Posterior vena cava (tissue), 2 donors: Measurements from ENCODE around the gene NKX2-3. TPM values are rescaled to one million over a fixed set of nuclear protein-coding genes. Genes with fewer than 3 reads are reported as not detected.
A peak's percentile ranks its signal among the peaks of the same experiment; 100 is the strongest.

Experiments
- DNase-seq: peaks from one replicate; pipeline ENCODE4 v3.0.0-alpha.2; 2020; ENCODE audit warnings: low spot score
- intact Hi-C, 2 donors: fragments of 100-400 bp; cut with DNase I; formaldehyde crosslinking; loops; one replicate each; pipeline versions ENCODE4 v1.14.1 to v1.14.2; 2022 to 2023
- total RNA-seq, 2 donors: library from RNA; stranded (reverse); fragmentation: NEBNext Ultra II Directional; extraction: Animal tissue kit (Norgen Biotek cat#: 25700); gene quantifications; one replicate each; pipeline ENCODE4 v1.2.1, GENCODE V29; 2021
- donor health status: DM: yes; HTN: yes; CAD: no.
- donor health status: DM: yes; HTN: yes; CAD: no.

NKX2-3 gene
- total RNA-seq, 2 donors from 2014 or later = not detected

DNA sequence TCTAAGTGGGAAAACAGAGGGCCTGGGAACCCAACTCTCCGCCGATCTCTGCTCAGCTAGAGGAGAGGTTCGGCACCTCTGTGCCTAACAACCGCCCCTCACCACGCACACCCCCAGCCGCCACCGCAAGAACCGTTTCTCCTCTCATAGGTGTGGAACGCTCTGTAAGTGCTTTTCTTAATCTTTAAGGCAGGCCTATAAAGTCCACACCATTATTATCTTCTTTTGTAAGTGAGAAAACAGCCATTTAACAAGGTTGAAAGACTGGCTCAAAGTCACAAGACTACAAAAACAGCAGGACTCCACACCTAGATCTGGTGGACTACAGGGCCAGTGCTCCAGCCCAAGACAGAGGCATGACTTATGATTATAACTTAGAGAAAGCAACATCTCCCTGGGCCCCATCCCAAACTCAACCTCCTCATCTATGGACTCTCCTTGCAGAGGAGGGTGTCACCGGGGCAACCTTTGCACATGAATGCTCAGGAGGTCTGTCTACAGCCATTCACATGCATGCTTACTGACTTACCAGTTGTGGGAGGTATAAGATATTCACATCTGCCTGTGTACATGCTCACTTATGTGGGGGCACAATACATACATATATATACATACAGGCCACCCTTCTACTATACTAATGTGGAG is 7.9 kb upstream of the NKX2-3 start:
- intact Hi-C loops = no loop called here
- DNase-seq = no peak

DNA sequence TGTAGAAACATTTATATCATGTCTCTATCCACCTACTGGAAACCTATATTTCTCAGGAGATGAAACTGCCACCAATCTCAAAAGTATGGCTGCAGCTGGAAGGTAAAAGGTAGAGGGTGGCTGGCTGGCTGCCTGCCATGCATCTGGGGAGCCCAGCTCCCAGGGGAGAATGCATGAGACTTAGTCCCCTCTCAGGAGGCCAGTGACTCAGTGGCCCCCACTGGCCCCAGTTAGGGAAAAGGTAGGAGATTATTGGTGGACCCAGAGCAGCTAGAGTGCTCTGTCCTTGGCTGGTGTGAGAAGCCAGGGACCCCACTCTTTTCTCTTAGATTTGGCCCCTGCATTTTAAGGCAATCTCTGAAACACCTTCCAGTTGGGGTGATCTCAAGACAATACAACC is 6.8 kb upstream of the NKX2-3 start:
- intact Hi-C loops = no loop called here
- no peak for DNase-seq

DNA sequence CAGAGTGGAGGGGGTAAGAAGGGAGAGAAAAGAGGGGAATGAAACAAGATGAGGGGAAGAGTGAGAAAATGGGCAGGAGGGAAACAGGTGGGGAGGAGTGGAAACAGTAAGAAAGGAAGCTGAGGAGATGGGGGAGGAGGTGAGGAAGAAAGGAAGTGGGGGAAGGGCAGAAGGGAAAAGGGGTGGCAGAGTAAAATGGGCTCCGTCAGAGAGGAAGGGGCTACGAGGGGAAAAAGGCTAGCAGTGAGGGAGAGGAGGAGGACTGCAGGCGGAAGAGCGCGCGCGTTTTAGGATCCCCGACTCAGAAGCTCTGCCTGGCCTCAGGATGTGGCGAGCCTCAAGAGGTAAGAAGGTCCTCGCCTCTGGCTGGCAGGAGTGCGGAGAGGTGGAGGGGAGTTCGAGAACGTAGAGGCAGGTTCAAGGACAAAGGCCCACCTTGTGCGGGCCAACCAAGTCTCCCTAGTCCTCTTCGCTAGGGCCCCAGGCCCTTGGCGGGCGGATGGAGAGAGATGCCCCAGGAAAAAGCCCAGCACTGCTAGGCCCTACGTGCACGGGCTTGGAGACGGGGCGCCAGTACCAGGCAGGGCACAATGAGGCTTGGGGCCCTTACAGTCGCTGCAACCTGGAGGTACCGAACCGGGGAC is 5.8 kb upstream of the NKX2-3 start:
- intact Hi-C loops = no loop called here
- DNase-seq = no peak

DNA sequence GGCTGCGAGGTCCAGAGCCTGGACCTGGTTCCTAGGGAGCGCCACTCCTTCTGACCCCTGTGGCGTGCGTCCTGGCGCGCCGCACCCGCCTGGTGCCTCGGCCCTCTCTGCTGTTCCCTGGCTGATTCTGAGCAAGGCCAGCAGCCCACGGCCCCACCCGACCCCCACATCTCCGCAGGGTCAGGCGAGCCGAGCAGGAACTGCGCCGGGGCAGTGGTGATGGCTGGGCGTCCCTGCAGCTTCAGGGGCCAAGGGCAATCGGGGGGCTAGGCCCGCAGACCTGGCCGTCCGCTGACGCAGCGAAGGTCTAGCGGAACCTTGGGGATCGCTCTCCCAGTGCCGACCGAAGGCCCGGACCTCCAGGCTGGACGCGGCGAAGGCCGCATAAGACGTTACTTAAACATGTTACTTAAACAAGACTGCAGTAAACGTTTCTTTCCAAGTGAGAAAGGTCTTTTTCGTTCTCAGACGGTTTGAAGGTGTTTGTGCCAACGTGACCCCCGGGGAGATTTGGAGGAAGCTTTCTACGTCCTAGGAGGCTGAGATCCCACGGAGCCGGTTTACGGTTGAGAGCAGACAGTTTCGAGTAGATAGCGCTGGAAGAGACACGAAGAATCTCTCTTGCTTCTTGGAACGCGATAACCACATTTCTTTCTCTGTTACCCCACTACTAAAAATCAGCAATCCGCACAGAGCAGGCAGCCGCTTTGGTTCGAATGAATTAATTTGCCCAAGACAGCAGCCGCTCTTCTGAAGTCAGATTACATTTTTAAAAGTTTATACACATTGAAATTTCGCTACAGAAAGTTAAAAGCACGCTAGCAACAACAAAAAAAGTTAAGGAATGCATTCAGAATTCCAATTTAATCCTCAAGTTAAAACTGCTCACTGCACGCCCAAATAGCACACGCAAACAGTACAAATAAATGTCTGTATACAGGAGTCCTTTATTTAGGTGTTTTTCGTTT is 4.9 kb upstream of the NKX2-3 start:
- intact Hi-C loops = no loop called here
- DNase-seq = no peak

DNA sequence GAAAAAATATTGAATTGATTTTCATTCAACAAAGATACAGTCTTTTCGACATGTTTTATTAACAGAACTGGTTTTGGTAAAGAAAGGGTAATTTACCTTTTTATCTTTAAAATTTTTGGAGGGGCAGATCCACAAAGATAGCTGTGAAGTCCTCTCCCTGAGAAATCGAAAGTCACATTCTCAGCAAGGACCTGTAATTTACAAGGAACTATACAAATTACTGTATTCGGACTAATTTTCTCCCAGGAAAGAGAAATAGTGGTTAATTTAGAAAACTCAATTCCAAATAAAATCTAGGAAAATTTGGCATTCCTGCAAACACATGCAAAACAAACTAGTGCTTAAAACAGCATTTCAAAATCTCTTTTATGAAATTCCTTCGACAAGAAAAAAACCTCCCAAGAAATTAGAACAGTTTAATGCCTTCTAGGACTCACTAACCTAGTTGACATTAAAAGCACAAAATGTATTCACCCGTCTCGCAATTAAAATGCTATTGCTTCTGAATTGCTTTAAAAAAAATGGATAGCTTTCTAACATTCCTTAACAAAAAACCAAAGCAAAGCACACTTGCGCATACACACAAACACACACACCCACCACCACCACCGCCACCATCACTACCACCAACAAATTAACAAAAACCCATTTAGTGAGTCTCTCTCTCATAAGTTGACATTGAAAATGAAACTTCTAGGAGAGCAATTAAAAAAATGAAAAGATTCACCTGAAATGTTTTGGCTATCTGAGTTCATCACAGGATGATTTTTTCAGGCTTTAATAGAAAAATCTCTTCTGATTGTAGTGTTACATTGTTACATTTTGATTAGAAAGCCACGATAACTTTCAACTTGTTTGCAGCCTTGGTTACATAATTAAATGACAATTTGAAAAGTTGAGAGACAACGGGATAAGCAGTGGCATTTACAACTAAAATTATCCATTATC is 4.0 kb upstream of the NKX2-3 start:
- intact Hi-C loops = no loop called here

DNA sequence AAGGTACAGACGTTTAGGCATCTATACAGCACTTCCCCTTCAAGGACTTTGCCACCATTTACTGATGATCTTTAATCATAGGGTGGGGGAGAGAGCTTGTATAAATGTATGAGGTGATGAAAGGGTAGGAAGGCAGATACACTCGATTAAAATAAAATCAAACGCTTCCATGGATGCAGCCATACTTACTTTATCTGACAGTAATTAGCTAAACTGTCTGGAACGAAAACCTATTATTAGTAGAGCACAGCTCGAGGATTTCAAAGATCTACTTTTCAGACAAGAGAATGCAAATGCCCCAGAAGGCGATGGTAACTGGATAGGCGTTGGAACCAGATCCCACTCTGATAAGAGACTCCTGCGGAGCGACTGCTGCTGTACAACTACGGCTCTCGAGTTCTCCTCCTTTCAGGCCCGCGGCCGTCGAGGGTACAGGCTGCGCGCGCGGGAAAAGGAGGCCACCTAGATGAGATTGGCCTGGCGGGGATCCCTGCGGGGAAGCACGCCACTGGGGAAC is 3.1 kb upstream of the NKX2-3 start:
- intact Hi-C loops = no loop called here
- no peak for DNase-seq

More for the DNA sequence above, 4.0 kb upstream of the NKX2-3 start:
- no peak for DNase-seq

DNA sequence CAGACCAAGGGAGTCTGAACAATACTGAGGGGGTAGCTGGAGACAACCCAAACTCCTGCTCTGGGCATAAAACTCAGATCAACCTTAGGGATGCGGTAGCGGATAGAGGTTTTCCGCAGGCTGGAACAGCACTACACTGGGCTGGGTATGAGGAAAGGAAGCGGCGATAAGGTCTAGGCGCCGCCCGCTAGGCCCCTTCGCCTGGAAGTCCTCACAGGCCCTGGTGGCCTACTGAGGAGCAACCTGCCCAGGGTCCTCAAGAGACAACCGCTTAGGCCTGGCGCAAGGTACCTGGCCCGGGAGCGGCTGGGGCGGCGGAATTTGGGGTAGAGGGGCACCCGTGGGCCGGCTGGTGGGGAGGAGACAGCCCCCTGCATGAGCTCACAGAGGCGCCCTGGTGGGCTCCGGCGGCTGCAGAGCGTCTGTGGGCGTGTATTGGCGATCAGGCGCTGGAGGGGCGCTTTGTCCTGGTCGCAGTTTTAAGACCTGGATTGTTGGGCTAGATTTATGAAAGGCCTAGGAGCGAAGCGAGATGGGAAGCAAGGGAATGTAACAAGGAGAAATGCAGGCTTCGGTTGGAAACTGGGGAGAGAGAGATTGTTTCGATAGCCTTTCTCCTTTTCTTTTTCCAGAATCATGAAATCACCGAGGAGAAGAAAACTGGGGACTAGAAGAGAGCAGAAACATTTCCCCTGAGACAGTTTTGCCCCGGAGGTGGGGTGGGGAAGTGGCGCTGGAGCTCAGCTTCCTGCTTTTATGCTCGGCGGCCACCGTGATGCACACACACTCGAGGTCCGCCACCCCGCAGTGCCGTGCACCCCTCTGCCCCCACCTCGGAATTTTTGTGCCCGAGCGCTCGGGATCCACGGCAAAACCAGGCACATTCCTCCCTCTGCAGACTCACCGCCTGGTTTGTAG is 2.4 kb upstream of the NKX2-3 start:
- intact Hi-C loops = no loop called here
- no peak for DNase-seq

DNA sequence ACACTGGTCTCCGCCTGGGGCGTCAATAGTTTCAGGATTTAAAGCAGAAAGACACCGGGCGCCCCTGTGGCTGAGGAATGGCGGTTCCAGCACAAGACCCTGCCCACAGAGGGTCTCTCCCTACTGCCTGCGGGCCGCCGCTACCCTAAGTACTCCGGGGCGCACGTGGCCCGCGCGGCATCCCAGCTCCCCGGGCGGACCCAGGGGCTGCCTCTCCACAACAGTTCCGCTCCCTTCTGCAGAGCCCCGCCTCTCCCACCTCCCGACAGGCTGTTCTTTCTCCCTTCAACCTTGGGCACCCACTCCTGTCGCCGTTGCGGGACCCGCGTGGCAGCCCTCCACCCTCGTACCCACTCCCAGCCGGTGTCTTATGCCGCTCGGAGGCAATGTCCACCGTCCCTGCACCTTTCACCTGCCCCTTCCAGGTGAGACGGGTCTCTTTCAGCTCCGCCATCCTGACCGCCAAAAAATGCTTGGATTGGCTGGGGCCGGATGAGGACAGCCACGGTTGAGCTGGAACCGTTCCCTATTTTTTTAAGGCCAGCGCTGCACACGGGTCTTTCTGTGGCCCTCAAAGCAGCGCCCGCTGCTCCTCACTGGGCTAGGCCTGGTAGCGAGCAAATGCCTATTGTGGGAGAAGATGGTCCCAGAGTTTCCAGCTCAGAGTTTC is 1.6 kb upstream of the NKX2-3 start:
- intact Hi-C loops = no loop called here
- DNase-seq = no peak

DNA sequence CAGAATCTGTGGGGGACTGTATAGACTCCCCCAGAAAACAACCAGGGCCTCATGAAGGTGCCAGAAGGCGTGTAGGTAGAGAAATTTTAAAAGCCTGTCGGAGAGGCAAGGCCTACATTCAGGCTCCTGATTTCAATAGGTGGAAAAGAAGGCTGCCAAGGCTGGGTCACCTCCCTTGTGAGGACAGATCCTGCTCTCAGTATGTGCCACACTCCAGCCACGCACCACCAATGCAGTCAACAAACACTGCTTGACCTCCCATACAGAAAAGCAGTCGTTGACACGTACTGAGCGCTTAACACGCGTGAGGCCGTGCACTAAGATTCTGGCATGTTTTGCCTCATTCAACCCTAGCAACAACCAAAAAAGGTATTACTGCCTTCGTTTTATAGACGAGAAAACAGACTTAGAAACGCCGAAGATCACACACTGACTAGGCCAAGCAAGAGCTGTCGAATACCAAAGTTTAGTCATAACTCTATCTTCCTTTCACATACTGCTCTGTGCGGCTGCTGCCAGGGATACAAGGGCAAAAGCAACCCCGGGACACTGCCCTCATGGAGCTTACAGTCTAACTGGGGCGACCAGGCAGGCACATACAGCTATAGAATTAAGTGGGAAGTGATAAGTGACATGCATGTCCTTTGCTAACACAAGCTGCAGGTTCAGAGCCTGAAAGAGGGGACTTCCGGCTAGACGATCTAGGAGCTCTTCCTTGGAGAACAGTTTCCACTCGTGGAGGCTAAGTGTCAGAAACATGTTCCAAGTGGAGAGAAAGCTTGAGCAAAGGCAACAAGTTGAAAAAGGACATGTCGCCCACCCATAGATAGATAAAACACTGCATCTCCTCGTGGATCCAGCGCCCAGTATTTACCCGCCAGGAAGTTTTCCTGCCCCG is 797 bp upstream of the NKX2-3 start:
- intact Hi-C loops = no loop called here
- peak; percentile 26 for DNase-seq

DNA sequence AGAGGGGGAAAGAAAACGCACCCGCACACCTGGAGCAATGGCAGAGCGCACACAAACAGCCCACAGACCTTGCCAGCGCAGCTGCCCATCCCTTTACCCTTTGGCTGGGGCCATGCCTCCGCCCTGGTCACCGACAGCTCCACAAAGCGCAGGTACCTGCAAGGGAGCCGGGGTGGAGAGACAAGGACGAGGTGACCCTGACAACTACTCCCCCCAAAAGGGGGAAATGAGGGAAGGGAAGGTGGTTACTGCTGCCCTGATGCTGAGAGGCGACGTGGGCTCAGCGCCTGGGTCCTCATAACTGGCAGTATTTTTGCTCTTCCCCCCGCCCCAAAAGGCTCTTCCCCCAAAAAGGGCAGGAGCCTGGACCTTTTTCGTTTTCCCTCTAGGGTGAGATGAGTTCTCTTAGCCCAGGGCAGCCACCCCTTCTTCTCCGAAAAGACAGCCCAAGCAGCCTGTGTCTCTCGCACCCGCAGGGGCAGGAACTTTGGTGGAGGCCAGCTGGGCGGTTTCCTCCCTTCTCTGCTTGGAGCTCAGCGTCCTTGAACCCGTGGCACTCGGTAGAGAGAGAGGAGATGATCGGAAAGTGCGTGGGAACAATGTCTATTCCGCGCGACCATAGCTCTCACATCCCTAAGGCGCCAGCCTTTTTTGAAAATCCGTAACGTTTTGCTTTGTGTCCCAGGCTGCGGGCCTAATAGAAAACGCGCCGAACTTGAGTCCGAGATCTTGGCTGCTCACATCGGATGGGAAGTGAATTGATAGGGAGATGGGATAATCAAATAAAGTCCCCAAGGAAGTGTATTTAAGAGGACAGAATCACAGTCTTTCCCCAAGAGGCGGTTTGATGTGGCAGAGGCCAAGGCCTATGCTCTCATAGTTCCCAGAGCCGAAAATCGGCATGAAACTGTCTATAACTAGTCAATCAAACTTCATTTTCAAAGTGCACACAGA is 1.0 kb downstream of the NKX2-3 start:
- intact Hi-C loops = no loop called here
- DNase-seq = peak; percentile 54

DNA sequence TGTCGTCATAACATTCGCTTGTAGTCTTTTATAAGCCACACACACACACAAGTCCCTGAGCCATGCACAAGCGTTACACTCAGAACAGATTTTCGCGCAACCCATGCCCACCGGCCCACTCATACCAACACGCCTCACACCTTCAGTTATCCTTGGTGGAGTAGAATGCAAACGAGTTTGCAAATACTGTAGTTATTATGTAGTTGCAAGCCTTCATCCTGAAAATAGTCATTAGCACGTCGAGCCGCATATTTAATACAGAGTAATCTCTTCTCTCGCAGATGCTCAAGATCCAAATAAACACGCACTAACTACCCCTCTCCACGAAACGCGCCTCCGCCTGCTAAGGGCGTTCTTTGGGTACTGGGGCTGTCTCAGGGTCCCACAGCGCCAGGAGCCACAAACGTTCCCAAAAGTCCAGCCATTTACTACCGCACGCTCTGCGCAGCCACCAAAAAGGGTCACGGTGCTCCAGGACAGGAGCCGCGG is 1.8 kb downstream of the NKX2-3 start:
- intact Hi-C loops = no loop called here

DNA sequence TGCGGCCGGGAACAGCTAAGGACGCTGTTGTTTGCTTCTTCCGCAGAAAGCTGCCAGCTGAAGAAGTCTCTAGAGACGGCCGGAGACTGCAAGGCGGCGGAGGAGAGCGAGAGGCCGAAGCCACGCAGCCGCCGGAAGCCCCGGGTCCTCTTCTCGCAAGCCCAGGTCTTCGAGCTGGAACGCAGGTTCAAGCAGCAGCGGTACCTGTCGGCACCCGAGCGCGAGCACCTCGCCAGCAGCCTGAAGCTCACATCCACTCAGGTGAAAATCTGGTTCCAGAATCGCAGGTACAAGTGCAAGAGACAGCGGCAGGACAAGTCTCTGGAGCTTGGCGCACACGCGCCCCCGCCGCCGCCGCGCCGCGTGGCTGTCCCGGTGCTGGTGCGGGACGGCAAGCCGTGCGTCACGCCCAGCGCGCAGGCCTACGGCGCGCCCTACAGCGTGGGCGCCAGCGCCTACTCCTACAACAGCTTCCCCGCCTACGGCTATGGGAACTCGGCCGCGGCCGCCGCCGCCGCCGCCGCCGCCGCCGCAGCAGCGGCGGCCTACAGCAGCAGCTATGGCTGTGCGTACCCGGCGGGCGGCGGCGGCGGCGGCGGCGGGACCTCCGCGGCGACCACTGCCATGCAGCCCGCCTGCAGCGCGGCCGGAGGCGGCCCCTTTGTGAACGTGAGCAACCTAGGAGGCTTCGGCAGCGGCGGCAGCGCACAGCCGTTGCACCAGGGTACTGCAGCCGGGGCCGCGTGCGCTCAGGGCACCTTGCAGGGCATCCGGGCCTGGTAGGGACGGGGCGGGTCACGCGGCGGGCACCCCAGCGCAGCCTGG is 2.4 kb downstream of the NKX2-3 start:
- peak; percentile 82 for DNase-seq
- intact Hi-C loops = no loop called here

More for the DNA sequence above, 1.8 kb downstream of the NKX2-3 start:
- no peak for DNase-seq

DNA sequence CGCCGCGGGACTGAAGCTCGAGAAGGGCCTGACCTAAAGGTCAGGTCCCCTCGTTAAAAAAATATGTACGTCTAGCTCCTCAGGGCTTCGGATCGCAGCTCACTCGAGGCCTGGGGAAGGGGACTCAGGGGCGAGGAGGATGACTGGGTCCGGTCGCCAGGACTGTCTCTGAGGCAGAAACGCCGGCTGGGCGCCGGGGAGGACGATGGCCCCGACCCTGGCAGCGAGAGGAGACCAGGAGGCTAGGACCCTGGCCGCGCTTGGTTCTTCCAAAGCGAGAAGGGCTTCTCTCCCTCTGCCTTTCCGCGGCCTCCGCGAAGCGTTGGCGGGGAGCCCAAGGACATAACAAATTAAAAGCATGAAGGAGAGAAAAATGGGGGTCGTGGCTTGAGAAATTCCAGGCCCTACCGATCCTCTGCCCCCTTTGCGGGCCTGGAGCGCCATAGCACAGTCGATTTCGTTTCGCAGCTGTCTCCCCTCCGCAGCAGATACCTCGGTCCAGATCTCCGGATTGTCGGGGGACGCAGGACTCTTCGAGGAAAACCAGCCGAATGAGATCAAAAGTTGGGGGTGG is 3.1 kb downstream of the NKX2-3 start:
- no peak for DNase-seq
- intact Hi-C loops = no loop called here
